ENCODE data around the gene VWA5A.
A peak's percentile ranks its signal among the peaks of the same experiment; 100 is the strongest.
"Not testable (repeated sequence)": the region's sequence is repeated elsewhere in the genome, so short reads cannot be mapped to it uniquely, and the experiment has no call there.

The VWA5A gene

DNA sequence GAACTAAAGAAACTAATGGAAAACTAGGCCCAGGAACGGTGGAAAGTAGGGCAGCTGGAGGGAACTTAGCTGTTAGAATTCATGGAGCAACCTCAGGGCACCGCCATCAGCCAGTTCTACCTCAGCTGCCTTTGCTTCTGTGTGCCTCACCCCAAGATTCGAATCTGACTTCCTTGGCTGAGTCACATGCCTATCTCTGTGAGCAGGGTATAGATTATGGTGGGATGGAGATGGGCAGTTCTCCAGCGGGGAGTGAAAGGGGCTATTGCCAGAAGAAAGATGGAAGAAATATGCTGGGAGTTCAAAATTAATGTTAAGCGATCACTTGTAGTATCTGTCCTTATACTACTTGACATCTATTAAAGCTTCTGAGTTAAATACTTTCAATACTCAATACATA lies 18.9 kb upstream of the VWA5A start:
- DNase-seq: no peak

DNA sequence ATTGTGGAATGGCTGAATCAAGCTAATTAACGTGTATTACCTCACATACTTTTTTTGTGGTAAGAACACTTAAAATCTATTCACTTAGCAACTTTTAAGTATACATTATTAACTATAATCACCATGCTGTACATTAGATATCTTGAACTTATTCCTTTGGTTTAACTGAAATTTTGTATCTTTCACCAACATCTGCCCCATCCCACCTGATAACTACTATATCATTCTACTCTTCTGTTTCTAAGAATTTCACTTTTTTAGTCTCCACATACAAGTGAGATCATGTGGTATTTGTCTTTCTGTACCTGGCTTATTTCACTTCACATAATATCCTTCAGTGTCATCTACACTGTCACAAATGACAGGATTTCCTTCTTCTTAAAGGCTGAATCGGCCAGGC lies 17.1 kb upstream of the VWA5A start:
- no peak for DNase-seq

DNA sequence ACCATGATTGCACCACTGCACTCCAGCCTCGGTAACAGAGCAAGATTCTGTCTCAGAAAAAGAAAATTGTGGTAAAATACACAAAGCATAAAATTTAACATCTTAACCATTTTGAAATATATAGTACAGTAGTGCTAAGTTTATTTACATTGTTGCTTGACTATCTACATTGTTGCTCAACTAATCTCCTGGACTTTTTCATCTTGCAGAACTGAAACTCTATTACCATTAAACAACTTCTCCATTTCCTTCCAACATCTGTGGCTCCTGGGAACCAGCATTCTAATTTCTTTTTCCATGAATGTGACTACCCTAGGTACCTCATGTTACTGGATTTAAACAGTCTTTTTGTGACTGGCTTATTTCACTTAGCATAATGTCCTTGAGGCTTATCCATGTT lies 13.5 kb upstream of the VWA5A start:
- no peak for DNase-seq

DNA sequence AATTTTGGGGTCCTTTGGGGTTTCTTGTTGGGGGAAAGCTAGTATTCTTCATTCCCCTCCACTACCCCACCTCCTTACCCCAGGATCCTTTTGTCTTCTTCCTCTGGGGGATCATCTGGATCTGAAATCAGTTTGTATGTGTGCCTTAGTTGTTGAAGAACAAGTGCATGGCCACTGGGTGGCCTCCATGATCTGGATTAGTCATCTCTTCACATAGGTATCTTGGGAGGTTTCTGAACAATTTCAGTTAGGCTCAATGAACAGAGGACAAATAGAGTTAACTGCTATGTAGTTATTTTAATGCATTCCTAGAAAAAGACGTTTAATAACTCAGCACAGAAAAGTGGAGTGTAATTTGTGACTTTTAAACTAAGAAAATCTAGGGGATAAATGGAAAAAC lies 7.1 kb upstream of the VWA5A start:
- no peak for DNase-seq

DNA sequence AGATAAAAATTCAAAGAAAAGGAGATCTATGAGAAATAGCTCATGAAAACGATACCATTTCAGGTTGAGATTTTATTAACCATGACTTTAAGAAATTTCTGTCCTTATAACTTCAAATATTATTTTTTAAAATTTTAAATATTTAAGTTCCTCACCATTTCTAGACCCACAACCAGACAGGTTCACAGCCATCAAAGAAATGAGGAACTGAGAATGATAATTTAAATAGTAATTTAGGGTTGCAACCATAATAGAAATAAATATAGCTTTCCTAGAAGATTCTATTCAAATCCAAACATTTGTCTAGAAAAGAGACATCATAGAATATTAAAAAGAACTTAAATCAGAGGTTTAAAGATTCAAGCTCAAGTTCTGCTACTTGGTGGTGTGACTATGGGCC lies 5.9 kb upstream of the VWA5A start:
- no peak for DNase-seq

DNA sequence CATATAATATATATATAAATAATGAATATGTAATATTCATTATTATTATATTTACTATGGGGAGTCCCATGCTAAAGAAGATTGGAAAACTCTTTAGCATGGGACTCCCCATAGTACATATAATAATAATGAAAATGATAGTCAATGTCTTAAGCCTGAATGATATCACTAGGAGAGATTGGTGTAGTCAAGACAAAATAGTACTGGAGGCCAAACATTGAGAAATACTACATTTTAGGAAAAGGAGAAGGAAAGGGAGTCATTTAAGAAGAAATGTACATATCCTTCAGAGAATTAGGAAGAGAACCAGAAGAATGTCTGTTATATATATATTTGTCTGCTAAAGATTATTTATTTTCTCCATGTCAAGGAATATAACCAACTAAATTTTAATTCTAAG lies 5.0 kb upstream of the VWA5A start:
- DNase-seq: no peak

DNA sequence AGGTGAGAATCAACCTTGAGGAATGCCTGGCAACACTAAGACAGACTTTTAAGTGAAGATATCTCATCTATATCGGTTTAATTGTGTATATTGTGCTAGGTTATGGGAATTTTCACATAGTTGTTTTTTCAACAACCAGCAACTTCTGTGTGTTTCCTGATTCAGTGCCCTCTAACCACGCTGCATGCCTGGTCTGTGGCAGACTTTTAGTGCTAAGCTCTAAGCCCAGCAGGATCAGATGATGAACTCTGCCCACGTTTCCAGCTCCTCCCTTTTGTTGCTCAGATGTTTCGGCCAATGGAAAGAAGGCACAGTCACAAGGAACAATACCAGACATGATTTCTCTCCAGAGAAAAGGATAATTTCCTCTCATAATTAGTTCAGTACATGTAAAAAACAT lies 1.4 kb upstream of the VWA5A start:
- no peak for DNase-seq

DNA sequence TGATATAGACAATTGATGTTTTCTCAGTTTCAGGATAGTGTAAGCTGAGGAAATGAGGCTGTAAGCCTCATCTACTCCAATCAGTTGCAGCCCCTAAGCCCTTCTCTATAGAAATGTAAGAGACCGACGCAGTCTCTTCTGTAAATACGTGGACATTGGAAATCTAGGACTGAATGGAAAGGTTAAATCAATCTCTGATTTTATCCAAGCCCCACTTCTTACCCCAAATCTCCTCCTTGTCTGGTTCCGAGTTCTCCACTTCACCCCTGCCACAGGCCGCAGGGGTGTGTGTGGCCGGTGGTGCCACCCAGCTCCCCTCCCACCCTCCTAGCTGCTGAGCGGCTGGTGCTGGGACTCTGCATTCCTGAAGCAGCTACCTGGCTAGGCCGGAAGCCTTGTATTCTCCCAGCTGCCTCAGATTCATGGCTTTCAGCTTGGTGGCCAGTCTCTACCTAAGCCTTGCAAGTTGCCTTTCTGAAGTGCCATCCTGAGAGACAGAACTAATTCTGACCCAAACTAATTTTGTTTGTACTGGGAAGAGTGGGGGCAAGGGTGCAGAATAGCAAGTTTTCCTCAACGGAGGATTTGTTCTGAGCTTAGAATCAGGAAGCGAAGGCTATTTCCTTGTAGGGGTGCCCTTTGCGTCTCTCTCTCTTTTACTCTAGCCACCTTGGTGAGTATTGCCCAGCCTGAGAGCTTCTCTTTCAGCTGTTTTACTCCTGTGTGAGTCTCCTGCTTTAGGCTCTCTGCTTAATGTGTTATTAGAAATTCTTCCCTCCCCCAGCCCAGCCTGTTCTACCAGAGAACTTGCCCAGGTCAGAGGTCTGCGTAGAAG lies 749 bp downstream of the VWA5A start:
- peak in 2 of 6 experiments; percentile 1 to 18 for DNase-seq

DNA sequence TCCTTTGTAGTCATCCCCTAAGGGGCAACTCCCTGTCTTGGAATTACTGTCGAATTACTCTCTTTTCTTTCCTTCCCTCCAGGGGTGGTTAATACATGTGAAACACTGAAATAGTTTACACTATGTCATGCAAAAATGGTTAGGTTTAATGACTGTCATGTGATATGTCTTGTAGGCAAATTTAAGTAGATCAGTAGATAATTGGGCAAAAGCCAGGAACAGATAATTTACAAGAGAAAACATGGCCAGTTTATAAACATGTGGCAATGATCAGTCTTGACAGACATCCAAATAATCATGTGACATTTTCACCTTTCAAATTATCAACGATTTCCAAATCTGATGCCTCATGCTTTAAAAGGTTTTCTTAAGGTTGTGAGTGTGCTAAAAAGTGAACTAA lies 3.9 kb downstream of the VWA5A start:
- DNase-seq: no peak

DNA sequence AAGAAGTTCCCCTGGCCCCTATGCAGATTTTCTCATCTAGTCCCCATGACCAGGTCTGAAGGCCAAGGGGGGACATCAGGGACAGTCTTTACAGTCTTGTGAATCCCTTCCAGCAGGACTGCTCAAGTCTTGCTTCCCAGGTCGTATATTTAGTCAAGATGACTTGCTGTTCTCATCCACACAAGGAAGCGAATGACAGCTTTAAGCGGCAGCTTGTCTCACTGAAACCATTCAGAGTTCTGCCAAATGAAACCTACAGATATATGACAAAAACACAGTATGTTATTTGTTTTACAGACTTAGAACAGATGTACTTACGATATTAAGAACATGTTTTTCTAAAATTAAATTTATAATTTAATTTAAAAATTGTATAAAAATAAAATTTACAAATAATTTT lies 5.6 kb downstream of the VWA5A start:
- no peak for DNase-seq

DNA sequence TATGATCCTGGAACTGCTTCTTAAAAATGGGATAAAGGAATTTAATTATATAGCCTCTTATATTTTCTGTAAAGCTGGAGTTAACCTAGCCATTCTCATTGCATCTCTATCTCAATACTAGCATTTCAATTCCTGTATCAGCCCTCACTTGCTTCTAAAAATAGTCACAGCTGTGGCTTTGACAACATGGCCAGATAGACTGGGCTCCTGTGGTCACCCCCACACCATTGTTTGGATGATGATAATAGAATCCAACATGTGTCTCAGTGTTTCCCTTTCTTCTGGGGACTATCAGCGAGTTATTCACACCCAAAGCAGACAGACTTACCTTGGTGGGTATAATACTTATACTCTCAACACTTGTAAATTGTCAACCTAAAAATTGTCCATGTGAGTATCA lies 6.9 kb downstream of the VWA5A start:
- no peak for DNase-seq

DNA sequence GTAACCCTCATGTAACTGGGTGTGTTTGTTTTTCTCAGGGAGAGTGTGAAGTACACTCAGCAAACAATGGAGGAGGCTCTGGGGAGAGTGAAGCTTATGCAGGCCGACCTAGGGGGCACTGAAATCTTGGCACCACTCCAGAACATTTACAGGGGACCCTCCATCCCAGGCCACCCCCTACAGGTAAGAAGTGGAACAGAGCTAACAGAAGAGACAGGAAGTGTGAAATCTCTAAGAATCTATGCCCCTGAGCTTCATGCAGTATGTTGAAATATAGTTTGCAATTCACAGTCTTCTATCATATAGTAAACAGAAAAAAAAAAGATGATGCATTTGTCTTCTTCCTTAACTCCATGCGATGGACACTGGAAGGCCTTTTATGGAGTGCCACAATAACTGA lies 8.4 kb downstream of the VWA5A start:
- DNase-seq: no peak

DNA sequence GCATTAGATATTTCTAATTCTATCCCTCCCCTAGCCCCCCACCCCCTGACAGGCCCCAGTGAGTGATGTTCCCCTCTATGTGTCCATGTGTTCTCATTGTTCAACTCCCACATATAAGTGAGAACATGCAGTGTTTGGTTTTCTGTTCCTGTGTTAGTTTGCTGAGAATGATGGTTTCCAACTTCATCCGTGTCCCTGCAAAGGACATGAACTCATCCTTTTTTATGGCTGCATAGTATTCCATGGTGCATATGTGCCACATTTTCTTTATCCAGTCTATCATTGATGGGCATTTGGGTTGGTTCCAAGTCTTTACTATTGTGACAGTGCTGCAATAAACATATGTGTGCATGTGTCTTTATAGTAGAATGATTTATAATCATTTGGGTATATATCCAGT lies 11.9 kb downstream of the VWA5A start:
- not testable (repeated sequence) for DNase-seq

DNA sequence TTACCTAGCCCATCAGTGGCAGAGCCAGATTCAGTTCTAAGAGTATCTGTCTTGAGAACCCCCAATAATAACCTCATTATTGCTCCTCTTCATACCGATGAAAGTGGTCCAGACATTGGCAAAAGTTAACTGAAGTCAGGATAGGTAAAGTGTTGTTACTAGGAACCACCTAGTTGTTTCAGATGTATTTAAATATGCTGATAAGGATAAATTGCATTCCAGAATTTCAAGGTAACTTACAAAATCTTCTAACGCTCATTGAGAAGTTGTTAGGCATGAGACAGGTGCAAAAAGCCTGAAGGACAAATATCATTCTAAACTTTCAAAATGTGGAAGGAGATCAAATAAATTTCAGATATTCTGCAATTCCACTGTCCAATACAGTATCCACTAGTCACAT lies 27.8 kb downstream of the VWA5A start:
- no peak for DNase-seq

DNA sequence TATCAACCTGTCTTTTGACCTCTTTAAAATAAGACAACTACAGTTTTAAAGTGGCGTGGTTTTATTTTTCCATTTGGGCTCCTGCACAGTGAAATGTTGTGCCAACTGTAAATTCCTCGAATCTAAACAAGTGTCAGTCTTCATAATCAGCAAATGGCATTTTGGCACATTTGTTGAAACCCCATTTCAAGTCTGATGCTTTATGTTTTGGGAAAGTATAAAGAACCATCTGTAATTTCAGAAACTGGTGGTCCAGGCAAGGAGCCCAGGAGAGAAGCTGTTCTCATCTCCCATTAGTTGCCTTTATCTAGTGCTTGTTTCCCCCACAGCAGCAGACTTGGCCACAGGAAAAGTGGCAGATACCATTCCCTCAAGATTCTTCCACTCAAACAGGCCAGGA lies 32.7 kb downstream of the VWA5A start:
- DNase-seq: no peak

DNA sequence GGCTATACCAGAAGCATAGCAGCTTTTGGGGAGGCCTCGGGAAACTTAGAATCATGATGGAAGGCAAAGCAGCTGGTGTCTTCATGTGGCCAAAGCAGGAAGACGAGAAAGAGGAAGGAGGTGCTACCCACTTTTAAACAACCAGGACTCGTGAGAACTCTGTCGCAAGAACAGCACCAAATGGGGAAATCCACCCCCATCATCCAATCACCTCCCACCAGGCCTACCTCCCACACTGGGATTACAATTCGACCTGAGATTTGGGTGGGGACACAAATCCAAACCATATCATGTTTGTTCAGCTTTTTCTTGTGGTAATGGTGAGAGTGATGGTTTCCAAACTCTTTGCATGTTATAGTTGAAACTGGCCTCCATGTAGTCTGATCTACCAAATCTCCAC lies 35.4 kb downstream of the VWA5A start:
- DNase-seq: no peak

DNA sequence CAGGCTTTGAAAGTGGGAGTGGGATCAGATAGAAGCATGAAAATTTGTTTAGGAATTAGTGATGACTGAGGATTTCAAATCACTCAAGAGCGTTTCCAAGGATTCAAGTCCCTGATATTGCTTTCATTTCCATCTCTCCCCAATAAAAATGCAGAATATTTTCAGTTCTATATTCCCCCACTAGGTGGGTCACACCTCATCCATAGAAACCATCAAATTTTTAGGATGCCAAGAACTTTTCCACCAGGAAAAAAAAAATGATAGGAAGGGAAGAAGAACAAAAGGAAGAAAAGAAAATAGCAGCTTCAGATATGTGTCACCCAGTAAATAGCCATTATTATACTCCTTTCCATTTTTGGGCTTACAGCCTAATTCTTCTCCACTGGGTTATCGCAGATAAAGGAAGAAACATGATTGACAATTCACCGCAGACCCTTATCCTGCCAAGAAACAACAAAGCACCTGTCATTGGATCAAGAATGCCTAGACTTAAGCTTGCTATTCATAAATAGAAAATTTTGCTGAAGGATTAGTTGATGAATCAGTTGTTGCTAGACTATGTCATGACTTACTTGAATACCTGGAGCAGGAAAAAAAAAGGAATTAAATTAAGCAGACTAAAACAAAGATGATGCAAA lies 37.6 kb downstream of the VWA5A start:
- no peak for DNase-seq

DNA sequence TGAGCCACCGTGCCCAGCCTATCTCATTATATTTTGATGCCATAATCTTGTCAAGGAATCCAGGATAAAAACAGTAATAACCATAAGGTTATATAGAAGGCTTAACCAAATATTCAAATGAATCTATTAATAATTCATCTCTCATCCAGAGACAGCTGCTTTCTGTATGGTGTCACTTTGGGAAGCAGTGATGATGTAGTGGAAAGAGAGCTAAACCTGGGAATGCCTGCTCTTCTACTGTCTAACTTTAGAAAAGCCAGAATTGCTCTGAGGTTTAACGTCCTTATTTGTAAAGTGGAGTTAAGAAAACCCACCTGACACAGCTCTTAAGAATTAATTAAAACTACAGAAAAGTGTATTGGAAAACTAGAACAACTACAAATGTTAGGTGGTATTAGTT lies 38.6 kb downstream of the VWA5A start:
- DNase-seq: no peak

DNA sequence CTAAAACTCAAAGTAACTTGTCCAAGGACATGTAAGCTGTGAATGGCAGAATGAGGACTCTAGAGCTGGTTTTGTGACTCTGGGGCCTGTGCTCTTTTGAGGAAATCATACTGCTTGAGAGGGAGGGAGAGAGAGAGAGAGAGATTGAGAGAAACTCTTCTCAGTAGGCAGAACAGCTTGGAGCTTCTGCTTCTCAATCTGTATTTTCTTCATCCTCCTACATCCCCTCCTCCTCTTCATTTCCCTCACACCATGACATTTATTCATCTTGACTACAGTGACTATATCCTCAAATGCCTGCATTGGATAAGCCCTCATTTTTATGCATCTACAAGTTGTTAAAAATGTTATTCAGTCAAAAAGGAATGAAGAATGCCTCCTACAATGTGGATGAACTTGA lies 44.2 kb downstream of the VWA5A start:
- no peak for DNase-seq

DNA sequence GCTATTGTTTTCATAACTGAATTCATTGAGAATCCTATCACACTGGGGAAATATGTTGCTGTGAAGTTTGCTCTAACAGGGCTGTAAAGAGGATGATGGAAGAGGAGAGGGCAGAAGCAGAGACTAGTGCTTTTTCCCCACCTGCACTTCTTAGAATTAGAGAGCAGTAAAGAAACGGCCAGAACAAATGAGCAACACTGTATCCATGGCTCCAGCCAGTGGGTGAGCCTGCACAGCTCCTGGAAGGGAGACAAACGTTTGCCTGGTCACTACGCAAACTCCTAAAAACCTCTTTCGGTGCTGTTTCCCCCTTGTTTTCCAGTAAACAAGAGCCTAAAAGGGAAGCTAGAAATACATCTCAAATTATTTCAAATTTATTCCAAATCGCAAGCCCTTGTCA lies 45.7 kb downstream of the VWA5A start:
- no peak for DNase-seq

DNA sequence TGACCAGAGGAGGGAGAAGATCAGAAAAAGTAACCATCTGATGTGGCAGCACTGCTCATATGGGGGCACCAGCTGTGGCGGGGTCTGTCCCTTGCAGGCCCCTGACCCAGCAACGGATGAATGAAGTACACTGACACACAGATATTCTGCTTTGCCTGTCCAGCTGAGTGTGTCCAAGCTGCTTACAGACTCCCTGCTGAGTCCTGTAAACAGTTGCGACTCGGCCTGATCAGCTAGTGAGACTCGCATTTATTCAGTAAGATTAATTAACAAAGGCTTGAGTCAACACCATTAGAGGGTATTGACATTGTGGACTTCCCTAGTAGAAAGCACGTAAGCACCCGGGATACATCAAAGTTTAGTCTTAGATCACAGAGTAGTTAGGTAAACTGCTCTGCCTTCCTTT lies 52.6 kb downstream of the VWA5A start:
- no peak for DNase-seq

DNA sequence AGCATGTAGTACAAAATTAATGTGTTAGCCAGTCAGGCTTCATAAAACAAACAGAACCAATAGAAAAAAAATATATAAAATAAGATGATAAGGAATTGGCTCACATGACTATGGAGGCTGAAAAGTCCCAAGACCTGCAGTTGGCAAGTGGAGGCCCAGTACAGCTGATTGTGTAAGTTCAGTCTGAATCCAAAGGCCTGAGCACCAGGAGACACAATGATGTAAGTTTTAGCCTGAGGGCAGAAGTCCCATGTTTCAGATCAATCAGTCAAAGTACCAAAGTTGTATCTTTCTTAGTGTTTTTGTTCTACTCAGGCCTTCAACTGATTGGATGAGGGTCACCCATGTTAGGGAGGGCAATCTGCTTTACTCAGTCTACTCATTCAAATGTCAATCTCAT lies 53.5 kb downstream of the VWA5A start:
- no peak for DNase-seq

DNA sequence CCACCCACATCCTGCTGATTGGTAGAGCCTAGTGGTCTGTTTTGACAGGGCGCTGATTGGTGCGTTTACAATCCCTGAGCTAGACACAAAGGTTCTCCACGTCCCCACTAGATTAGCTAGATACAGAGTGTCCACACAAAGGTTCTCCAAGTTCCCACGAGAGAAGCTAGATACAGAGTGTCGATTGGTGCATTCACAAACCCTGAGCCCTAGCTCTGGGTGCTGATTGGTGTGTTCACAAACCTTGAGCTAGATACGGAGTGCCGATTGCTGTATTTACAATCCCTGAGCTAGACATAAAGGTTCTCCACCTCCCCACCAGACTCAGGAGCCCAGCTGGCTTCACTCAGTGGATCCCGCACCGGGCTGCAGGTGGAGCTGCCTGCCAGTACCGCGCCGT lies 55.1 kb downstream of the VWA5A start:
- not testable (repeated sequence) for DNase-seq

DNA sequence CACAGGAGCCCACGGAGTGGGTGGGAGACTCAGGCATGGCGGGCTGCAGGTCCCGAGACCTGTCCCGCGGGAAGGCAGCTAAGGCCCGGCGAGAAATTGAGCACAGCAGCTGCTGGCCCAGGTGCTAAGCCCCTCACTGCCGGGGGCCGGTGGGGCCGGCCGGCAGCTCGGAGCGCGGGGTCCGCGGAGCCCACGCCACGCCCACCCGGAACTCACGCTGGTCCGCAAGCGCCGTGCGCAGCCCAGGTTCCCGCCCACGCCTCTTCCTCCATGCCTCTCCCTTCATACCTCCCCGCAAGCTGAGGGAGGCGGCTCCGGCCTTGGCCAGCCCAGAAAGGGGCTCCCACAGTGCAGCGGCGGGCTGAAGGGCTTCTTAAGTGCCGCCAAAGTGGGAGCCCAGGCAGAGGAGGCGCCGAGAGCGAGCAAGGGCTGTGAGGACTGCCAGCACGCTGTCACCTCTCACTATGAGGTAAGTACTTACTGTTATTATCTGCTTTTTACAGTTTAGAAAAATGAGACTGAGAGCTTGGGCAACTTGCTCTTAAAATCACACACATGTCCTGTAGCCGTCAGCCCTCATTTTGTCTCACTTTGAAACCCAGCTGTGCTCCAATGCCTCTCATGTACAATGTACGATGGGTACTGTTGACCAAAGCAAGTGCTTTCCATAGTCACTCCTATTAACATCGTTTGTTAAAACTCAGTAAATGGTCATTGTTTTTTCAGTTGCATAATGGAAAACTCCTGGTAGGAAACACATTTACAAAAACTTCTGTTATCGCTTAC lies 55.7 kb downstream of the VWA5A start:
- DNase-seq: no peak

All from stimulated activated naive CD4-positive, alpha-beta T cell (primary cell).